NCI-H524 (cell line): ENCODE results near the gene NUAK2.
A peak's percentile ranks its signal among the peaks of the same experiment; 100 is the strongest.

Experiments used
- DNase-seq, 2 experiments: peaks; one replicate each; lab custom pipeline; 2025; lab: John Stamatoyannopoulos, UW

NUAK2 gene

DNA sequence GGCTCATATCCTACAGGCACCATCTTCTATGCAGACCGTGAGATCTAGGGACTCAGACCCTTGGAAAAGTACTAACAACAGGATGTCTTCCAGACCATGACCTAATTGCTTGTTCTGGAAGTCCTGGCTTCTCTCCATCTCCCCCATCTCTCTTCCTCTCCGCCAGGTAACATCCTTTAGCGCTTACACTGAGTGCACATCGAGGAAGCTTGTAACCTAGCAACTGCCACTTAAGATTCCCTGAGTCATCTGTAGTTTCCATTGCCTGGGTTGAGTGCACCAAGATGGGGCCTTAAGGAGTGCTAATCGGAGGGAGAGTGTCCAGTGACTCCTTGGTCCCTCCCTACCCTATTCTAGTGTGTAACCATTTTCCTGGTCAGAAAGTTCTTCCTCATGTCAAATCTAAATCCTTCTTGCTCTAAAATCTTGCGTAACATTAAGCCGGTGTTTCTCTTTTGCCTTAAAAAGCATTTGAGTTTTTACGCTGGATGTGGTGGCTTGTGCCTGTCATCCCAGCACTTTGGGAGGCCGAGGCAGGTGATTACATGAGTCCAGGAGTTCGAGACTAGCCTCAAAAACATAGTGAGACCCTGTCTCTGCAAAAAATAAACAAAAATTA, 25.5 kb upstream of the NUAK2 start:
- peak; percentile 77 to 80 for DNase-seq

- DNase-seq, result no peak
Measured at GRCh38 chr1:205345761-205346160, 24.2 kb upstream of the NUAK2 start.

GRCh38 chr1:205344066-205344928, 22.8 kb upstream of the NUAK2 start:
- DNase-seq, result peak; percentile 31 to 50

- DNase-seq, result peak; percentile 31 to 60
Measured at GRCh38 chr1:205343431-205344065, 22.0 kb upstream of the NUAK2 start.

DNA sequence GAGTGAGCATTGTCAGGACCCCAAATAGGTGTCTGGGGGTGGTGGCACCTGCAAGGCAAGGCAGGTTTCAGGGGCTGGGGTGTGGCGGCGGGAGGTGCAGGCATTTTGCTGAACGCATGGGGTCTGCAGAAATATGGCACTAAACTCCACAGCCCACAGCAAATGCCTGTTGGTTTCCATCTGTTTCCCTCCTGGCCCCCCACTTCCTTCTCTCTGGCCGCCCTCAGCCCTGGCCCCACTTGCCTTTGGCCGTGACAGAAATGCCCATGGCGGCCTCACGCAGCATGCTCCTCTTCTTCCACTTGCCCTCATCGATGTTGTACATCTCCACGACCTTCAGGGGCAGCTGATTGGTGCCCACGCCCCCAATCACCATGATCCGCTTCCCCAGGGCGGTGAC, 21.4 kb upstream of the NUAK2 start:
- DNase-seq, result no peak

DNA sequence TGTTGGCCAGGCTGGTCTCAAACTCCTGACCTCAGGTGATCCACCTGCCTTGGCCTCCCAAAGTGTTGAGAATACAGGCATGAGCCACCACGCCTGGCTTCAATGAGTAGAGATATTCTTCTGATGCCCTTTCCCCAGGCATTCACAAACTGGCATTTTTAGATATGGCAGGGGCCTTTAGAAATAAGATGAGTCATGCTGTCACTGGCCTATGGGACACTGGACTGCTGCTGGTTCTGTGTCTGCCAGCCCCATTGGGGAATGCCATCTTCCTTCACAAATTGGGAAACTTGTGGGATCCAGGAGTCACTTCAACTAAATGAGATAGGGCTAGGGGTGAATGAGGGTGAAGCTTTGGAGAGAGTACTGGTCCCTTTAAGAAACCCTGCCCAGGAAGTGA, 19.1 kb upstream of the NUAK2 start:
- no peak for DNase-seq

DNA sequence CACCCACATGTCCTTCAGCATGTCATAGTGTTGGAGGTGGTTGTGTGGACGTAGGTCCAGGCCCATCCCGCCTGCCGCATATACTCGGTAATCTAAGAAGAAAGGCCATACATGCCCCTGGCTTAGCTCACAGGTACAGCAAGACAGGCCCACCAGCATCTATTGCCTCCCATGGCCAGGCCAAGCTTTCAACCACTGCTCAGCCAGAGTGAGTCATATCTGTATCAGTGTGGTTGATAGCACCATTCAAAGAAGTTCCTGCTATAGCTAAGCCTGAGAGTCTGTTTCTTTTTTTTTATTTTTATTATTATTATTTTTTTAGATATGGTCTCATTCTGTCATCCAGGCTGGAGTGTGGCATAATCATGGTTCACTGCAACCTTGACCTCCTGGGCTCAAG, 18.2 kb upstream of the NUAK2 start:
- DNase-seq, result no peak

GRCh38 chr1:205339197-205339702, 17.7 kb upstream of the NUAK2 start:
- no peak for DNase-seq

DNA sequence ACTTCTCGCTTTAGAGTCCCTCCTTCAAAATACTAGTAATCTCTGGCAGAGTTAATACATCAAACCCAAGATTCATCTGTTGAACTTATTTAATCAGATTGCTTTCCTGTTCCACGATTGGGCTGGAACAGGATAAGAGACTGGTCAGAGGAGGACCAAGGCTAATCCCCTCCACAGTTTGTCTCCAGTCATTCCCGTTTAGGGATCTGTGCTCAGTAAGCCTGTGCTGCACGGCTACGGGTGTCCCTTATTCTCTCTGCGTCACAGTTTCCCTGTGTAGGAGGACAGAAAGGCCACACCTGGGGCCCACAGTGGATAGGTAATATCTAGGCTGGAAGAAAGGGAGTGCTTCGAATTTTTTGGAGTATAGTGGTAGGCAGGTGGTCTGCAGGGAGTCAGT, 16.5 kb upstream of the NUAK2 start:
- no peak for DNase-seq

DNA sequence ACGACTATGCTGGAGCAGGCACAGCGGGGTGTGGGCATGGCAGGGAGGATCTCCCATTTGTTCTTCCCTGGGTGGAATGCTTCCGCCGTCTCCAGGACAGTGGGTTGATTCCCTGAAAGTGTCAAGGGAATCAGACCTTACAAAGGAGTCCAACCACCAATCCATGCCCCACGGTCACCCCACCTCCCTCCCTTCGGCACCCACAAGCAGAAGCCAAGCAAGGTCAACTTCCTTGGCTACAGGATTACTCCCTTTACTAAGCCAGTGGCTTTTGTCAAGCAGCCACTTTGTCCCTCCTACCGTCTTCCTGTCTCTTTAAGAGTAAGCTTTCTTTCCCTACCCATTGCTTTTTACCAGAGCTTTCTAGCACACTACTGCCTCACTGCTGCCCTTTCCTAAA, 15.9 kb upstream of the NUAK2 start:
- no peak for DNase-seq

DNA sequence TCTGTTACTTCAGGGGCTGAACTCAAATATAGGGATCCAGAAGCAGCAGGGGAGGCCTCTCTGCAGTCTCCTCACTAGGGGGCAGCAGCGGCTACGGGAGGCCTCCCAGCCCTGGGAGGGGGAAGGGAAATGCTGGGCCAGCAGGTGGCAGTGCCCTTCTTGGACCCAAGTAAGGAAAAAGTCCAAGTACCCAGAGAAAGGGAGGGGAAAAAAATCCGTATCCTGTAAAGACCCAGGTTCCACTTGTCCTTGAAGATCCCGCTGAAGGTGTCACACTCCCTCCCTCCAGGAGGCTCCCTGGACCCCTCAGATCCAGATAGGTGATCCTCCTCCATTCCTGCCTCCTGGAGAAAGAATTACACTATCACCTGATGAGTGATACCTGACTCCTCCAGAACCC, 14.1 kb upstream of the NUAK2 start:
- DNase-seq, result peak; percentile 84 to 87

DNA sequence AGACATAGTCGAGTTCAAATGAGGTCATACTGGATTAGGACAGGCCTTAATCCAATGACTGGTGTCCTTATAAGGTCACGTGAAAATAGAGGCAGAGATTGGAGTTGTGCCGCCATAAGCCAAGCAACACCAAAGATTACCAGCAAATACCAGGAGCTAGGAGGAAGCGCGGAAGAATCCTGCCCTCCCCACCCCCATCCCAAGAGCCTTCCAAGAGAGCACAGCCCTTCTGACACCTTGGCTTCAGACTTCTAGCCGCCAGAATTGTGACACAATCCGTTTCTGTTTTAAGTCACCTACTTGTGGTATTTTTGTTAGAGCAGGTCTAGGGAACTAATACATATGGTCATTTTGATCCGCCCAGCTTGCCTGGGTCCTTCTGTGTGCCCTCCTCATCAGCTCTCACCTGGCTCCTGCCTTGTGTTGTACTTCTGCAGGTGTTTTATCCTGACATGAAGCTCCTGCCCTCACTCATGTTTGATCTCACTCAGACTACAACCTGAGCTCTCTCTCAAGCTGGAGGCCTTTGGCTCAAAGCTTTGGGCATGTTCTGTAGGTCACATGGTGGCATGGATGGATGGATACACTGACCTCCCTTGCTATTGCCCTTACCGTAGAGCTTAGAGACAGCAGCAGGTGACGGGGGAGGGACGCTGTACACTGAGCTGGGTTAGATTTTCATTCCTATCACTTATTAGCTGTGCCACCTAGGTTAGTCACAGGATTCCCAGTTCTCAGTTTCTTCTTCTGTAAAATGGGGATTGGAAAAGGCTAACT, 10.7 kb upstream of the NUAK2 start:
- no peak for DNase-seq

DNA sequence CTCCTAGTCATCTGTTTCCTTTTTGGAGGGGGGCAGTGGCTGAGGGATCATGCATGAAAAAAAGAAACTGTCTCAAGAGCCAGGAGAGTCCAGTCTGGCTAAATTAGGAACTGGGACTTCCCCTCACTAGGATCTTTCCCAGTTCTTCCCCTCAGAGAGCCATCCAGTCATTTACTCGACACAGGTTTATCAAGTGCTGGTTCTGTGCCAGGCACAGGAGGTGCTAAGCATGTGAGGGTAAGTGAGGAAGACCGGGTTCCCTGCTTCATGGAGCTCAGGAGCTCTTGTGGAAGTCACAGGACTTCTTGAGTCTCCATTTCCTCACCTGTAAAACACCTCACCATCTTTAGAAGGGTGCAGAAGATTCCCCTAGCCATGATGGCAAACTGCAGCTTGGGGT, 8.6 kb upstream of the NUAK2 start:
- no peak for DNase-seq

DNA sequence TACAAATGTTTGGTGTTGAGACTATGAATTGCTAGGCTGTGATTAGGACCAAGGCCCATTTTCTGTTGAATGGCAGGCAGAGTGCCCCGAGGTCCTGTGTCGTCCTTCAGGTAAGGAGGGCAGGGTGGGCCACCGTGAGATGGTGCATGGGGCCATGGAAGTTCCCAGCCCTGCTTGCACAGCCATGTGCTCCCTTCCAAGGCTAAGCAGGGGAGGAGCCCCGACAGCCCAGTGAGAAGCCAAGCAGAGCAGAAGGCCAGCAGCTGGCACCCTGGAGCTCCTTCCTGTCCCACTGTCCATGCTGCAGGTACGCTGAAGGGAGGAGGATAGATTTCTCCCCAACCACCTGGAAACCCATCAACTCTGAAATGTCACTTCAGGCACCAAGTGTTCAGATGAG, 8.2 kb upstream of the NUAK2 start:
- no peak for DNase-seq

- no peak for DNase-seq
Measured at GRCh38 chr1:205328476-205328875, 6.9 kb upstream of the NUAK2 start.

GRCh38 chr1:205326812-205327466, 5.4 kb upstream of the NUAK2 start:
- peak; percentile 79 to 86 for DNase-seq

GRCh38 chr1:205325334-205325884, 3.9 kb upstream of the NUAK2 start:
- DNase-seq, result peak; percentile 35 to 77

GRCh38 chr1:205324781-205325180, 3.2 kb upstream of the NUAK2 start:
- DNase-seq, result no peak

DNA sequence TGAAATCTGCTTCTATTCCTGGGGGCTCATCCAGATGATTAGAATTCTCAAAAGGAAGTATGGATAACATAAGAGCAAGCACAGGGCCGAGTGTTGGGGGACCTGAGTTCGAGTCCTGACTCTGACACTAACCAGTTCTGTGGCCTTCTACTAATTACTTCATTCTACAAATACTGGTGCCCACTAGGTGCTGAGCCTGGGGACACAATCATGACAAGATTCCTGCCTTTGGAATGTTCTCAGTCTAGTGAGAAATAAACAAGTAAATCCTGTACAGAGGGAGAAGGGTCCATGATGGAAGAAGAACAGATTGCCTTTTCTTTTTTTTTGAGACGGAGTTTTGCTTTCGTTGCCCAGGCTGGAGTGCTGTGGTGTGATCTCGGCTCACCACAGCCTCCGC, 2.2 kb upstream of the NUAK2 start:
- no peak for DNase-seq

DNA sequence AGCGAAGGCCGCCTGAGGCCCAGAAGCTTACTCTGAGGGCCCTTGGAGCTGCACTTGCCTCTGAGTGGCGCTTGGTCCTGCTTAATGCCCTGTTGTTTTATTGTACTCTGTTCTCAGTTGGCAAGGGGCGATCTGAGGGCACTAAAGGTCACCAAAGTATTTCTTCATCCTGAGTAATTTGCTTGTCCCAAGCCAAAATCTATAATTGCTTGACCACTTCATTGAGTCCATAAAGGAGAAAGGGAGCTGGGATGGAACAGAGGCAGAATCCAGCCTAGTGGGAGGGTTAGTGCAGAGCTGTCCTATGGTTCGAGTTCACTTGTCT, 376 bp upstream of the NUAK2 start:
- DNase-seq, result no peak
